GM13976 (cell line): ENCODE results near the gene SMYD3.

Source experiments
- DNase-seq: peaks from one replicate; pipeline ENCODE4 v3.0.0; 2012; ENCODE audit warnings: low spot score
- in situ Hi-C: fragments of 300-500 bp; cut with MboI; formaldehyde crosslinking; loops from one replicate; pipeline ENCODE4 v1.12.0; 2022; ENCODE audit warnings: low sequenced_read_pairs, mixed read lengths, inconsistent platforms; ENCODE audit not compliant: unreplicated experiment
- TF ChIP-seq, protein P1 (sequence below): IDR thresholded peaks from 2 replicates; pipeline ENCODE4 v1.5.1; 2012; ENCODE audit warnings: borderline replicate concordance, mild to moderate bottlenecking; ENCODE audit not compliant: insufficient read depth; ENCODE audit errors: extremely low read depth, missing control alignments, control extremely low read depth

SMYD3 gene

DNA sequence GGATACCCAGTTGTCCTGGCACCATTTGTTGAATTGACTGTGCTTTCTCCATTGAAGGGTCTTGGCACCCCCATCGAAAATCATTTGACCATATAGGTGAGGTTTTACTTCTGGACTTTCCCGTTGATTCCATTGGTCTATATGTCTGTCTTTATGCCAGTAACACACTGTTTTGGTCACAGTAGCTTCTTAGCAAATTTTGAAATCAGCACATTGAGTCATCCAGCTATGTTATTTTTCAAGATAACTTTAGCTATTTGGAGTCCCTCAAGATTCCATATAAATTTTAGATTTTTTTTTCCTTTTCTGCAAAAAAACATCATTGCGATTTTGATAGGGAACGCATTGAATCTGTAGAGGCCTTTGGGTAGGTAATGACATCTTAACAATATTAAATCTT lies 235.6 kb downstream of the SMYD3 start:
- no peak for DNase-seq
- TF ChIP-seq, protein P1, sequence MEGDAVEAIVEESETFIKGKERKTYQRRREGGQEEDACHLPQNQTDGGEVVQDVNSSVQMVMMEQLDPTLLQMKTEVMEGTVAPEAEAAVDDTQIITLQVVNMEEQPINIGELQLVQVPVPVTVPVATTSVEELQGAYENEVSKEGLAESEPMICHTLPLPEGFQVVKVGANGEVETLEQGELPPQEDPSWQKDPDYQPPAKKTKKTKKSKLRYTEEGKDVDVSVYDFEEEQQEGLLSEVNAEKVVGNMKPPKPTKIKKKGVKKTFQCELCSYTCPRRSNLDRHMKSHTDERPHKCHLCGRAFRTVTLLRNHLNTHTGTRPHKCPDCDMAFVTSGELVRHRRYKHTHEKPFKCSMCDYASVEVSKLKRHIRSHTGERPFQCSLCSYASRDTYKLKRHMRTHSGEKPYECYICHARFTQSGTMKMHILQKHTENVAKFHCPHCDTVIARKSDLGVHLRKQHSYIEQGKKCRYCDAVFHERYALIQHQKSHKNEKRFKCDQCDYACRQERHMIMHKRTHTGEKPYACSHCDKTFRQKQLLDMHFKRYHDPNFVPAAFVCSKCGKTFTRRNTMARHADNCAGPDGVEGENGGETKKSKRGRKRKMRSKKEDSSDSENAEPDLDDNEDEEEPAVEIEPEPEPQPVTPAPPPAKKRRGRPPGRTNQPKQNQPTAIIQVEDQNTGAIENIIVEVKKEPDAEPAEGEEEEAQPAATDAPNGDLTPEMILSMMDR, result no peak
- in situ Hi-C loops, result no loop called here

DNA sequence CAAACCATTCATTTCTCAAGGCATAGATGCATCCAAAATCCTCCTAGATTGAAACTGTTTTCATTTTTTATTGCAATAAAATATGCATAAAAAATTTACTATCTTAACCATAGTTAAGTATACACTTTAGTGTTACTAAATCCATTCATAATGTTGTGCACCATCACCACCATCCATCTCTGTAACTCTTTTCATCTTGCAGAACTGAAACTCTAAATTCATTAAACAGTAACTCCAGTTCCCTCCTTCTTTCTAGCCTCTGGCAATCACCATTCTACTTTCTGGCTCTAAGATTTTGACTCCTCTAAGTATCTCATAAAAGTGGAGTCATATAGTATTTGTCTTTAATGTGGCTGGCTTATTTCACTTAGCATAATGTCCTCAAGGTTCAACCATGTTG lies 236.8 kb downstream of the SMYD3 start:
- DNase-seq, result no peak
- TF ChIP-seq, protein P1, result no peak
- in situ Hi-C loops, result no loop called here

DNA sequence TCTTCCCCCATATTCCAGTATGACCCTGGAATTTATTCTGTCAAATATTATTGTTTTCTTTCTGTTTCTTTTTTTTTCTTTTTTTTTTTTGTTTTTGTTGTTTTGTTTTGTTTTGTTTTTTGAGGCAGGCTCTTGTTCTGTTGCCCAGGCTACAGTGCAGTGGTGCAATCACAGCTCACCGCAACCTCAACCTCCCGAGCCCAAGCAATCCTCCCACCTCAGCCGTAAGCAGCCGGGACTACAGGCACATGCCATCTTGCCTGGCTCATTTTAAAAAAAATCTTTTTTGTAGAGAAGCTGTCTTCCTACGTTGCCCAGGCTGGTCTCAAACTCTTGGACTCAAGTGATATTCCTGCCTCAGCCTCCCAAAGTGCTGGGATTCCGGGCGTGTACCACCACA lies 237.6 kb downstream of the SMYD3 start:
- DNase-seq, result no peak
- TF ChIP-seq, protein P1, result no peak
- in situ Hi-C loops, result no loop called here

DNA sequence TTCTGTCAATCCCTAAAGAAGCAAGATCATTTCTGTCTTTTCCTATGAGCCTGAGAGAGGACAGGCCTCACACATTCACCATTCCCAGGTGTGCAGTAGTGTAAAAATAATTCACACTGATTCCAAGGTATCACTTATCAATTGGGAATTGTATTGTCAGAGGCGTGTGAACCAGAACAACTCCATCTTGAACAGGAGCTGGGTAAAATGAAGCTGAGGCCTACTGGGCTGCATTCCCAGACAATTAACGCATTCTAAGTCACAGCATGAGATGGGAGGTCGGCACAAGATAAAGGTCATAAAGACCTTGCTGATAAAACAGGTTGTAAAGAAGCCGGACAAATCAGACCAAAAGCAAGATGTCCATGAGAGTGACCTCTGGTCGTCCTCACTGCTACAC lies 239.2 kb downstream of the SMYD3 start:
- DNase-seq, result no peak
- in situ Hi-C loops, result no loop called here
- TF ChIP-seq, protein P1, result no peak

DNA sequence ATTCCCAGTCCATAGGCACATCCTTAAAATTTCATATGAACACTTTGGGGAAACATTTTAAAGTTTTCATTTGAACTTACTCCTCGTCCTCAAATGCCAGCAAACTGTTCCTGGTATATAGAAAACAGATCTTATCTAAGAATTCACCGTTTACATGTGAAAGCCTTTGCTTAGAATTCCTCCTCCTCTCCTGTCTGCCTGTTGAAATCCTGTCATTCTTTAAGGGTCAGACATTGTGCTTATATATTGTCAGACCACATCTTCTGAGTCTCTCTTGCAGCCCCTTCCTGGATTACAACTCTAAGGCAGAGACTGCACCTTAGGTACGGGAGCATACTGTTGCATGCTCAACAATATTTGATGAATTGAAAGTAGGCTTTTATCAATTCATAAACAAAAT lies 239.7 kb downstream of the SMYD3 start:
- TF ChIP-seq, protein P1, result no peak
- in situ Hi-C loops, result no loop called here
- DNase-seq, result no peak

DNA sequence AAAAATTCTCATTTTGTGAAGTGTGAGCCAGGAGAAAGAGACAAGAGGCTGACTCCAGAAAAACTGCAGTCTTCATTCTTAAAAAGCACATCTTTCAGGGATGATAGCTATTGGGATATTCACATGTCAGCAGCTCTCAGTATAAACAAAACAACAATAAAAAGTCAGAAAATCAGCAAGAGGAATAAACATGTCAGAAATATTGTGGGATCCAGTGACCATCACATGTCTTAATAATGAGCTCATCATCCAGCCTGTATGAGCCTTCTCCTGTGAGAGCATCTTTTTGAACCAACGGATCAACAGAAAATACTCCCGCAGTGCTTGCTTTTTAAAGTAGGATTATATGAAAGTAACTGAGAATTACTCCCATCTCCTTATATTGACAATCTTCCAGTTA lies 241.6 kb downstream of the SMYD3 start:
- TF ChIP-seq, protein P1, result no peak
- in situ Hi-C loops, result no loop called here
- DNase-seq, result no peak

DNA sequence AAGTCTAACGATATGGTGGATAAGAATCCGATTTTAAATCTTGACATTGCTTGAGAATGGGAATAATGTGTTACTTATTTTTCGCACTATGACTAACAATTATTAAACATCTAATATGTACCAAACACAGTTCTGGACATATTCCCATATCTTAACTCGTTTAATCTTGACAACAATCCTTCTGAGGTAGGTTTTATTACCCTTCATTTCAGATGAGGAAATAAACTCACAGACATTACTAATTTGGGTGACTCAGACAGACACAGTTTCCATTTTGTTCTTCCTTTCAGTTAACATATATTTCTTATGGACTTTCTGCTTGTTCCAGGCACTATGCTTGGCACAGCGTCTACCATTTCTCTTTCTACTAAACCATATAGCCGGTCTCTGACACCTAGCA lies 244.8 kb downstream of the SMYD3 start:
- in situ Hi-C loops, result no loop called here
- TF ChIP-seq, protein P1, result no peak
- no peak for DNase-seq
